ENCODE measurements around the gene GDF15. TPM values are rescaled to one million over a fixed set of nuclear protein-coding genes. Genes with fewer than 3 reads are reported as not detected.

The GDF15 gene
- total and polyA plus RNA-seq, 8 donors: 15.7 to 180 (median 34.6) TPM

DNA sequence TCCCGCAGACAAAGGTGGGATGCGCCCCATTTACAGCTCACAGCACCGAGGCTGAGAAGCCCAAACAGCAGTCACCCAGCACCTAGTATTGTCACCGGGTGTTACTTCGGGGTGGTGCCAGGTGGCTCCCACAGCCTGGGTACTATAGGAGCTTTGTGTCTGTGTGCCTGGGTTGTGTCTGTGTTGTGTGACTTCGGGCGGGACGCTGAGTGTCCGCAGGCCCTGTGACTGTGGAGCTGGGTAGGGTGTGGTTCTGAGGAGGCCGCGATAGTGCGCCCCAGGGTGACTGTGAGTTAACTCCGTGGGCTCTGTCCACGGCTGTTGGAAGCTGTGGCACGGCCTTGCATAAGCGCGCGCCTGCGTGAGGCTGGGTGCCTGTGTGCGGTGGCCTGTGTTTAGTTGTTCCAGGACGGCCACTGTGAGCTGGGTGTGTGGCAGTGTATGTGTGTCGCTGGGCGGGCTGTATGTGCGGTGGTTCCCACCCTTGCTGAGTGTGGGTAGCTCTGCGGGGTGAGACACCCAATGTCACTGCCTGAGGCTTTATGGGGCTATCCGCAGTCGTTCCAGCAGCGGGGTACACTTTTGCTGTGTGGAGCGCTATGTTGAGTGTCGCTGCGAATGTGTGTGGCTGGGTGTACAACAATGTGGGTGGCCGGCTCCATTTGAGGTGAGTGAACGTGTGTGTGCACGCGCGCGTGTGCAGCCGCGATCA is 32.7 kb downstream of the GDF15 start:
- DNase-seq (peak in 1 of 4 donors; percentile 86), ATAC-seq (peak; percentile 1)
- TF ChIP-seq, protein P1, sequence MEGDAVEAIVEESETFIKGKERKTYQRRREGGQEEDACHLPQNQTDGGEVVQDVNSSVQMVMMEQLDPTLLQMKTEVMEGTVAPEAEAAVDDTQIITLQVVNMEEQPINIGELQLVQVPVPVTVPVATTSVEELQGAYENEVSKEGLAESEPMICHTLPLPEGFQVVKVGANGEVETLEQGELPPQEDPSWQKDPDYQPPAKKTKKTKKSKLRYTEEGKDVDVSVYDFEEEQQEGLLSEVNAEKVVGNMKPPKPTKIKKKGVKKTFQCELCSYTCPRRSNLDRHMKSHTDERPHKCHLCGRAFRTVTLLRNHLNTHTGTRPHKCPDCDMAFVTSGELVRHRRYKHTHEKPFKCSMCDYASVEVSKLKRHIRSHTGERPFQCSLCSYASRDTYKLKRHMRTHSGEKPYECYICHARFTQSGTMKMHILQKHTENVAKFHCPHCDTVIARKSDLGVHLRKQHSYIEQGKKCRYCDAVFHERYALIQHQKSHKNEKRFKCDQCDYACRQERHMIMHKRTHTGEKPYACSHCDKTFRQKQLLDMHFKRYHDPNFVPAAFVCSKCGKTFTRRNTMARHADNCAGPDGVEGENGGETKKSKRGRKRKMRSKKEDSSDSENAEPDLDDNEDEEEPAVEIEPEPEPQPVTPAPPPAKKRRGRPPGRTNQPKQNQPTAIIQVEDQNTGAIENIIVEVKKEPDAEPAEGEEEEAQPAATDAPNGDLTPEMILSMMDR (IDR thresholded peaks at IDR 0.05): no peak
- Histone ChIP-seq H3K27ac (peak overlapping the region; percentile 96 to 98), H3K4me3 (peak overlapping the region; percentile 58 to 67), H3K4me1 (peaks cover 47 to 85% of the 10 kb centered on the region in 2 donors), H3K36me3 (no peaks in the 10 kb centered on the region), H3K27me3 (peaks cover 0 to 38% of the 10 kb centered on the region in 2 donors), H3K9me3 (no peaks in the 10 kb centered on the region)
- intact Hi-C loops (cut with DNase I): no loop called here

DNA sequence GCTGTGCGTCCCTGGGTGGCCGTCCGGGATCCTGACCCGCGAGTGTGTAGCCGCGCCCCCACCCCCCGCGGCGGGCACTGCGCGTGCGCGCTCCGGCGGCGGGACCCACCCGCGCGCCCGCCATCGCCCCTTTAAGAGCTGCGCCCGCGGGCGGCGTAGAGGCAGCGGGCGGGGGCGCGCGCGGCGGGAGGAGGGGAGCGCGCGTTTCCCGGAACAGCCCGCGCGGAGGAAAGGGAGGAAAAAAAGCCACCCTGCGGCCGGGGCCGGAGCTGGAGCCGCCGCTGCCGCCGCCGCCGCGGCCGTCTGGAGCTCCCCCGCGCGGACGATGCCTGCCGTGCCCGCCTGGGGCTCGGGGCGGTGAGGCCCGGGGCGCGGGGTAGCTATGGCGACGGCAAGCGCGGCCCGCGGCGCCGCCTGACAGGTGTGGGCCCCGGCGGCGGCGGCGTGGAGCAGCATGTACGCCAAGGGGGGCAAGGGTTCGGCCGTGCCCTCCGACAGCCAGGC is 33.3 kb downstream of the GDF15 start, which contains the start of gene SSBP4:
Gene SSBP4, plus strand, starts transcription at position 204 of the 504 bp plus-strand sequence. Its CDS starts 251 bp downstream, at position 455.
- ATAC-seq: peak; percentile 22
- Histone ChIP-seq H3K9me3 (no peaks in the 10 kb centered on the region), H3K4me3 (peak within 1 kb of the TSS; percentile 58 to 67), H3K36me3 (no peaks in the 10 kb centered on the region), H3K4me1 (peaks cover 47 to 83% of the 10 kb centered on the region in 2 donors), H3K27ac (peak within 1 kb of the TSS; percentile 96 to 98), H3K27me3 (peaks cover 0 to 38% of the 10 kb centered on the region in 2 donors)
- TF ChIP-seq, protein P1 (IDR thresholded peaks at IDR 0.05): peak; percentile 7 to 22
- intact Hi-C loops (cut with DNase I): no loop called here
- DNase-seq: peak; percentile 74 to 93 (median 84)

DNA sequence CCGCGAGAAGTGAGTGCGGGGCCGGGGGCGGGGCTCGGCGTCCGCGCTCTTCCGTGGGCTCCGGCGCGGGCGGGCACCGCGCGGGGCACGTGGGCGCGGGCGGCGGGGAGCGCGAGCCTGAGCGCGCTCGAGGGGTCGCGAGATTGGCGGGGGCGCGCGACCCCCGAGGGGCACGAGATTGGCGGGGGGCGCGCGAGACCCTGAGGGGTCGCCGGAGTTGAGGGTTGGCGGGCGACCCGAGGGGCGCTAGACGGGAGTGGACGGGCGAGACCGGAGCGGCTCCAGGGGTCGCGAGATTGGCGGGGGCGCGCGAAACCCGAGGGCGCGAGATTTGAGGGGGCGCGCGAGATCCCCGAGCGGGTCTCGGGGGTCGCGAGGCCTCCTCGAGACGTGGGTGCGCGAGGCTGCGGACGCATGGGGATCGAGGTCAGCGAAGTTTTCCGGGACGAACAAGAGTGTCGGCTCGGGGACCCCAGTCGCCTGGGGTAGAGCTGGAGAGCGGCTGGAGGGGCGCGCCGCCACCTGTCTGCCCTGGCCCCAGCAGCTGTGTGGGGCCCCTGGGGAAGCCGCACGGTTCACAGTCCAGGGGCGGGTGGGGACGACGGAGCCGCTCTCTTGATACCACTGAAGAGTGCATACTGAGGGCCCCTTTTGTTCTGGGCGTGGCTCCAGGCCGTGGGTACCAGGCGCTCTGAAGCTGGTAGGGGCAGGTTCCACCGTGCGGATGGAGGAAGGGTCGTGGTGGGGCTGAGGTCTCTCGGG is 33.9 kb downstream of the GDF15 start:
- intact Hi-C loops (cut with DNase I): no loop called here
- ATAC-seq (no peak), DNase-seq (peak in 2 of 4 donors; percentile 33 to 81)
- peaks cover 40 to 76% of the 10 kb centered on the region in 2 donors for H3K4me1 ChIP-seq
- no peaks in the 10 kb centered on the region for H3K36me3 ChIP-seq
- H3K27me3 ChIP-seq: peaks cover 0 to 38% of the 10 kb centered on the region in 2 donors
- peak overlapping the region; percentile 58 to 67 for H3K4me3 ChIP-seq
- no peaks in the 10 kb centered on the region for H3K9me3 ChIP-seq
- peak overlapping the region; percentile 19 to 98 for H3K27ac ChIP-seq
- TF ChIP-seq, protein P1 (IDR thresholded peaks at IDR 0.05): no peak

DNA sequence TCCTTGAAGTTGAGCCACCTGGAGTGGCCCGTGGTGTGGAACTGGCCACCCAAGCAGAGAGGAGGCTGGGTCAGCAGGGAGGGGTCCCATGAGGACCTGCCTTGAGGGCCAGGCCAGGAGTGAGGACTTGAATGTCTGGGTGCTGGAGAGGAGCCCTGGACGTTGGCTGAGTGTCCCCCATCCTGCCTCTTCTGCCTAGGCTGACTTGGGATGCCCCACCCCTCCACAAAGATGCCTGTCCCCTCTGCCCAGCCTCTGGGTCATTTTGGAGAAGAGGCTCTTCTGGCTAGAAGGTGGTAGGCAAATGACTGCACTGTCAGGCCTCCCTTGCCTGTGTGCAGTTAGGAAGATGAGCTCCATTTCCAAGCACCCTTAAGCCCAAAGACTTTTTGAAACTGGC is 35.0 kb downstream of the GDF15 start:
- intact Hi-C loops (cut with DNase I): no loop called here
- no peaks in the 10 kb centered on the region for H3K9me3 ChIP-seq
- DNase-seq: no peak
- H3K4me1 ChIP-seq: peaks cover 31 to 72% of the 10 kb centered on the region in 2 donors
- H3K27me3 ChIP-seq: peaks cover 0 to 38% of the 10 kb centered on the region in 2 donors
- no peak for ATAC-seq
- H3K36me3 ChIP-seq: no peaks in the 10 kb centered on the region
- H3K4me3 ChIP-seq: peak overlapping the region in 1 of 2 donors; percentile 58
- peak overlapping the region in 1 of 2 donors; percentile 98 for H3K27ac ChIP-seq
- TF ChIP-seq, protein P1 (IDR thresholded peaks at IDR 0.05): no peak
